Measurements from ENCODE around the gene TXNDC11.

DNA sequence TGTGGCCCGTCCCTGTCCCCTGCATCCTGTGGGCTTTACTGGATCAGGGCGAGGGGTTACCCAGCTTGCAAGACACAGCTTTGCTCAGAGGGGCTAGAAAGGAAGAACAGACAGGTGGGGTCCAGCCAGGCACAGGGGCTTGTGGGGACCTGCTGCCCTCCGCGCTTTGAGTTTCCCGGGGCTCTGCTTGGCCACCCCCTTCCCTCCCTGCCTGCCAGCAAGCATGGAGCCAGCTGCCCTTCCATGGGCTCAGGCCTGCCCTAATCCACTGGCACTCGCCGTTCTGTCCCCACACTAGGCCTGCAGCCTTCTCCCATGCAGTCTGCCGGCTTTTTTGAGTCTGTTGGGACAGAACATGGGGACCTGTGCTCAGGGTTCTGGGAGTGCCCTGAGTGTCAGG lies 71.0 kb downstream of the TXNDC11 start:
- TF ChIP-seq, protein P1, sequence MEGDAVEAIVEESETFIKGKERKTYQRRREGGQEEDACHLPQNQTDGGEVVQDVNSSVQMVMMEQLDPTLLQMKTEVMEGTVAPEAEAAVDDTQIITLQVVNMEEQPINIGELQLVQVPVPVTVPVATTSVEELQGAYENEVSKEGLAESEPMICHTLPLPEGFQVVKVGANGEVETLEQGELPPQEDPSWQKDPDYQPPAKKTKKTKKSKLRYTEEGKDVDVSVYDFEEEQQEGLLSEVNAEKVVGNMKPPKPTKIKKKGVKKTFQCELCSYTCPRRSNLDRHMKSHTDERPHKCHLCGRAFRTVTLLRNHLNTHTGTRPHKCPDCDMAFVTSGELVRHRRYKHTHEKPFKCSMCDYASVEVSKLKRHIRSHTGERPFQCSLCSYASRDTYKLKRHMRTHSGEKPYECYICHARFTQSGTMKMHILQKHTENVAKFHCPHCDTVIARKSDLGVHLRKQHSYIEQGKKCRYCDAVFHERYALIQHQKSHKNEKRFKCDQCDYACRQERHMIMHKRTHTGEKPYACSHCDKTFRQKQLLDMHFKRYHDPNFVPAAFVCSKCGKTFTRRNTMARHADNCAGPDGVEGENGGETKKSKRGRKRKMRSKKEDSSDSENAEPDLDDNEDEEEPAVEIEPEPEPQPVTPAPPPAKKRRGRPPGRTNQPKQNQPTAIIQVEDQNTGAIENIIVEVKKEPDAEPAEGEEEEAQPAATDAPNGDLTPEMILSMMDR (IDR thresholded peaks at IDR 0.05) = no peak
- TF ChIP-seq, protein P2, sequence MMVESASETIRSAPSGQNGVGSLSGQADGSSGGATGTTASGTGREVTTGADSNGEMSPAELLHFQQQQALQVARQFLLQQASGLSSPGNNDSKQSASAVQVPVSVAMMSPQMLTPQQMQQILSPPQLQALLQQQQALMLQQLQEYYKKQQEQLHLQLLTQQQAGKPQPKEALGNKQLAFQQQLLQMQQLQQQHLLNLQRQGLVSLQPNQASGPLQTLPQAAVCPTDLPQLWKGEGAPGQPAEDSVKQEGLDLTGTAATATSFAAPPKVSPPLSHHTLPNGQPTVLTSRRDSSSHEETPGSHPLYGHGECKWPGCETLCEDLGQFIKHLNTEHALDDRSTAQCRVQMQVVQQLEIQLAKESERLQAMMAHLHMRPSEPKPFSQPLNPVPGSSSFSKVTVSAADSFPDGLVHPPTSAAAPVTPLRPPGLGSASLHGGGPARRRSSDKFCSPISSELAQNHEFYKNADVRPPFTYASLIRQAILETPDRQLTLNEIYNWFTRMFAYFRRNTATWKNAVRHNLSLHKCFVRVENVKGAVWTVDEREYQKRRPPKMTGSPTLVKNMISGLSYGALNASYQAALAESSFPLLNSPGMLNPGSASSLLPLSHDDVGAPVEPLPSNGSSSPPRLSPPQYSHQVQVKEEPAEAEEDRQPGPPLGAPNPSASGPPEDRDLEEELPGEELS (CRISPR knock-in tag; IDR thresholded peaks at IDR 0.05) = no peak
- TF ChIP-seq ZNF263 (CRISPR knock-in tag; IDR thresholded peaks at IDR 0.05; ENCODE audit: low read depth) = no peak
- no peak for TF ChIP-seq TP53 (CRISPR knock-in tag; IDR thresholded peaks at IDR 0.05)
- TF ChIP-seq RELA (CRISPR knock-in tag; IDR thresholded peaks at IDR 0.05; ENCODE audit: borderline replicate concordance) = no peak
- no peak for TF ChIP-seq ETV6 (CRISPR knock-in tag; IDR thresholded peaks at IDR 0.05)
- TF ChIP-seq, protein P3, sequence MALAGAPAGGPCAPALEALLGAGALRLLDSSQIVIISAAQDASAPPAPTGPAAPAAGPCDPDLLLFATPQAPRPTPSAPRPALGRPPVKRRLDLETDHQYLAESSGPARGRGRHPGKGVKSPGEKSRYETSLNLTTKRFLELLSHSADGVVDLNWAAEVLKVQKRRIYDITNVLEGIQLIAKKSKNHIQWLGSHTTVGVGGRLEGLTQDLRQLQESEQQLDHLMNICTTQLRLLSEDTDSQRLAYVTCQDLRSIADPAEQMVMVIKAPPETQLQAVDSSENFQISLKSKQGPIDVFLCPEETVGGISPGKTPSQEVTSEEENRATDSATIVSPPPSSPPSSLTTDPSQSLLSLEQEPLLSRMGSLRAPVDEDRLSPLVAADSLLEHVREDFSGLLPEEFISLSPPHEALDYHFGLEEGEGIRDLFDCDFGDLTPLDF (CRISPR knock-in tag; IDR thresholded peaks at IDR 0.05) = no peak
- no peak for TF ChIP-seq CREM (CRISPR knock-in tag; IDR thresholded peaks at IDR 0.05)
- TF ChIP-seq KAT7 (CRISPR knock-in tag; IDR thresholded peaks at IDR 0.05; ENCODE audit: borderline replicate concordance) = no peak
- TF ChIP-seq CBFB (CRISPR knock-in tag; IDR thresholded peaks at IDR 0.05; ENCODE audit: low read depth) = no peak
